Left lung (tissue), 10 donors: ENCODE results near the gene SLC35F6. TPM values are rescaled to one million over a fixed set of nuclear protein-coding genes. Genes with fewer than 3 reads are reported as not detected.

Experiments used
- ATAC-seq: fragments of 200-7000 bp; cut with Tn5 transposase; one replicate; pipeline ENCODE4 v1.9.1; 2020; ENCODE audit warnings: moderate library complexity
- DNase-seq, 4 donors: peaks; one replicate each; pipeline ENCODE4 v3.0.0-alpha.2; 2013 to 2020
- H3K27ac ChIP-seq, 2 donors: fragments of 200-600 bp; sonication (generic) in 1 of 2; one replicate each; pipeline versions ENCODE4 v1.5.0 to v1.8.0; 2020 to 2021
- H3K27me3 ChIP-seq, 2 donors: fragments of 200-600 bp; sonication (generic) in 1 of 2; one replicate each; pipeline versions ENCODE4 v1.5.0 to v1.8.0; 2020 to 2021
- H3K36me3 ChIP-seq, 2 donors: fragments of 200-600 bp; sonication (generic) in 1 of 2; one replicate each; pipeline versions ENCODE4 v1.5.0 to v1.8.0; 2020 to 2021
- H3K4me1 ChIP-seq, 2 donors: fragments of 200-600 bp; one replicate each; pipeline ENCODE4 v1.8.0; 2021
- H3K4me3 ChIP-seq, 2 donors: fragments of 200-600 bp; sonication (generic) in 1 of 2; one replicate each; pipeline versions ENCODE4 v1.5.0 to v1.8.0; 2020 to 2021; ENCODE audit warnings: mild to moderate bottlenecking in 1 of 2
- H3K9me3 ChIP-seq, 2 donors: fragments of 200-600 bp; sonication (generic) in 1 of 2; one replicate each; pipeline versions ENCODE4 v1.5.0 to v1.8.0; 2020 to 2021
- intact Hi-C, 2 donors: fragments of 100-400 bp; cut with DNase I; formaldehyde crosslinking; loops; one replicate each; pipeline versions ENCODE4 v1.11.2 to v1.14.2; 2022
- polyA plus RNA-seq, 6 donors: library from polyadenylated mRNA; unstranded; fragments of 120-200 nt; gene quantifications; one replicate each; pipeline ENCODE4 v1.2.1, GENCODE V29; 2013; ENCODE audit not compliant: insufficient read length in 6 of 6
- total RNA-seq, 2 donors: library from RNA; stranded (reverse); fragmentation: NEBNext Ultra II Directional; extraction: Animal tissue kit (Norgen Biotek cat#: 25700); gene quantifications; one replicate each; pipeline ENCODE4 v1.2.1, GENCODE V29; 2021
- TF ChIP-seq, protein P1 (sequence below), 2 donors: fragments of 200-600 bp; sonication (generic) in 1 of 2; IDR thresholded peaks; one replicate each; pipeline versions ENCODE4 v1.5.0 to v1.8.0; 2021; ENCODE audit warnings: antibody characterized with exemption in 2 of 2
- donor health status: DM: no; HTN: yes; CAD: no.
- donor health status: DM: no; HTN: no; CAD: no.

SLC35F6 gene
- total and polyA plus RNA-seq, 8 donors, result 10.0 to 62.1 (median 12.3) TPM

DNA sequence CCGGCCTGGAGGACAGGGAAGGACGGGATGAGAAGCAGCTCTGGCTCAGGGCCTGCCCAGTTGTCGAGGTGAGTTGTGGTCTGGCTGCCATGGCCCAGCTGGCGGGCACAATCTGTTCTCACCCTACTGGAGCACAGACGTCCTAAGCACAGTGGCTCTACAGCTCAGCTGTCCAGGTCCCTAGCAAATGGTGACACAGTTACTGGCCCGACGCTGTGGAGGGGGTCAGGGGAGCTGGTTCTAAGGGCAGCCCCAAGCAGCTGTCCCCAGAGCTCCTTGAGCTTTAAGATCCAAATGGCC, 38.6 kb upstream of the SLC35F6 start:
- peaks cover 23 to 32% of the 10 kb centered on the region in 2 donors for H3K4me1 ChIP-seq
- H3K4me3 ChIP-seq, result no peak overlapping the region
- TF ChIP-seq, protein P1, sequence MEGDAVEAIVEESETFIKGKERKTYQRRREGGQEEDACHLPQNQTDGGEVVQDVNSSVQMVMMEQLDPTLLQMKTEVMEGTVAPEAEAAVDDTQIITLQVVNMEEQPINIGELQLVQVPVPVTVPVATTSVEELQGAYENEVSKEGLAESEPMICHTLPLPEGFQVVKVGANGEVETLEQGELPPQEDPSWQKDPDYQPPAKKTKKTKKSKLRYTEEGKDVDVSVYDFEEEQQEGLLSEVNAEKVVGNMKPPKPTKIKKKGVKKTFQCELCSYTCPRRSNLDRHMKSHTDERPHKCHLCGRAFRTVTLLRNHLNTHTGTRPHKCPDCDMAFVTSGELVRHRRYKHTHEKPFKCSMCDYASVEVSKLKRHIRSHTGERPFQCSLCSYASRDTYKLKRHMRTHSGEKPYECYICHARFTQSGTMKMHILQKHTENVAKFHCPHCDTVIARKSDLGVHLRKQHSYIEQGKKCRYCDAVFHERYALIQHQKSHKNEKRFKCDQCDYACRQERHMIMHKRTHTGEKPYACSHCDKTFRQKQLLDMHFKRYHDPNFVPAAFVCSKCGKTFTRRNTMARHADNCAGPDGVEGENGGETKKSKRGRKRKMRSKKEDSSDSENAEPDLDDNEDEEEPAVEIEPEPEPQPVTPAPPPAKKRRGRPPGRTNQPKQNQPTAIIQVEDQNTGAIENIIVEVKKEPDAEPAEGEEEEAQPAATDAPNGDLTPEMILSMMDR (IDR thresholded peaks at IDR 0.05), result no peak
- peaks cover 5 to 25% of the 10 kb centered on the region in 2 donors for H3K27me3 ChIP-seq
- ATAC-seq (no peak), DNase-seq (no peak)
- intact Hi-C loops, result no loop called here
- H3K27ac ChIP-seq, result no peak overlapping the region
- no peaks in the 10 kb centered on the region for H3K9me3 ChIP-seq
- no peaks in the 10 kb centered on the region for H3K36me3 ChIP-seq

DNA sequence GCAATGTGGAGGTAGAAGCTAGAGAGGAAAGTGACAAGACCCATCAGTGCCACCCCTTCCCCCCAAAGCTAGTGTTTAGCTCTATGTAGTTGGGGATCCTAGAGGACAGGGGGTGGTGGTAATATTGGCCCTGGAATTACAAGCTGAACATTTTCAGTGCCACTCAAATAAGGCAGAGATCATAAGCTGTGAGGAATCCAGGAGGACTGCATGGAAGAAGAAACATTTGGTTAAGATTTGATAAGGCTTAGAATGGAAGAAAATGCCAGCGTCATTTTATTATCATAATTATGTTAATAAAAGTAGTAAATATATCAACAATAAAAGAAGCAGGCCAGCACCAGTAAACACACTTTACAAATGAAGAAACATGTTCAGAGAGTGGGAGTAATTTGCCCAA, 37.9 kb upstream of the SLC35F6 start:
- H3K4me3 ChIP-seq, result no peak overlapping the region
- H3K9me3 ChIP-seq, result no peaks in the 10 kb centered on the region
- ATAC-seq (no peak), DNase-seq (no peak)
- intact Hi-C loops, result no loop called here
- H3K36me3 ChIP-seq, result no peaks in the 10 kb centered on the region
- H3K27ac ChIP-seq, result no peak overlapping the region
- peaks cover 5 to 29% of the 10 kb centered on the region in 2 donors for H3K27me3 ChIP-seq
- H3K4me1 ChIP-seq, result peaks cover 15 to 24% of the 10 kb centered on the region in 2 donors
- TF ChIP-seq, protein P1 (IDR thresholded peaks at IDR 0.05), result no peak

DNA sequence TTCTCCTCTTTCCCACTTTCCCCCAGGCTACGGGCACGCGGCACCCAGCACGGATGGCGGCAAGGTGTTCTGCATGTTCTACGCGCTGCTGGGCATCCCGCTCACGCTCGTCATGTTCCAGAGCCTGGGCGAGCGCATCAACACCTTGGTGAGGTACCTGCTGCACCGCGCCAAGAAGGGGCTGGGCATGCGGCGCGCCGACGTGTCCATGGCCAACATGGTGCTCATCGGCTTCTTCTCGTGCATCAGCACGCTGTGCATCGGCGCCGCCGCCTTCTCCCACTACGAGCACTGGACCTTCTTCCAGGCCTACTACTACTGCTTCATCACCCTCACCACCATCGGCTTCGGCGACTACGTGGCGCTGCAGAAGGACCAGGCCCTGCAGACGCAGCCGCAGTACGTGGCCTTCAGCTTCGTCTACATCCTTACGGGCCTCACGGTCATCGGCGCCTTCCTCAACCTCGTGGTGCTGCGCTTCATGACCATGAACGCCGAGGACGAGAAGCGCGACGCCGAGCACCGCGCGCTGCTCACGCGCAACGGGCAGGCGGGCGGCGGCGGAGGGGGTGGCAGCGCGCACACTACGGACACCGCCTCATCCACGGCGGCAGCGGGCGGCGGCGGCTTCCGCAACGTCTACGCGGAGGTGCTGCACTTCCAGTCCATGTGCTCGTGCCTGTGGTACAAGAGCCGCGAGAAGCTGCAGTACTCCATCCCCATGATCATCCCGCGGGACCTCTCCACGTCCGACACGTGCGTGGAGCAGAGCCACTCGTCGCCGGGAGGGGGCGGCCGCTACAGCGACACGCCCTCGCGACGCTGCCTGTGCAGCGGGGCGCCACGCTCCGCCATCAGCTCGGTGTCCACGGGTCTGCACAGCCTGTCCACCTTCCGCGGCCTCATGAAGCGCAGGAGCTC, 36.2 kb upstream of the SLC35F6 start:
- TF ChIP-seq, protein P1 (IDR thresholded peaks at IDR 0.05), result peak in 1 of 2 donors; percentile 19
- no peak overlapping the region for H3K4me3 ChIP-seq
- no peaks in the 10 kb centered on the region for H3K9me3 ChIP-seq
- no peaks in the 10 kb centered on the region for H3K36me3 ChIP-seq
- peaks cover 8 to 12% of the 10 kb centered on the region in 2 donors for H3K4me1 ChIP-seq
- no peak for ATAC-seq
- peaks cover 5 to 29% of the 10 kb centered on the region in 2 donors for H3K27me3 ChIP-seq
- DNase-seq, result no peak
- H3K27ac ChIP-seq, result no peak overlapping the region
- intact Hi-C loops, result no loop called here

DNA sequence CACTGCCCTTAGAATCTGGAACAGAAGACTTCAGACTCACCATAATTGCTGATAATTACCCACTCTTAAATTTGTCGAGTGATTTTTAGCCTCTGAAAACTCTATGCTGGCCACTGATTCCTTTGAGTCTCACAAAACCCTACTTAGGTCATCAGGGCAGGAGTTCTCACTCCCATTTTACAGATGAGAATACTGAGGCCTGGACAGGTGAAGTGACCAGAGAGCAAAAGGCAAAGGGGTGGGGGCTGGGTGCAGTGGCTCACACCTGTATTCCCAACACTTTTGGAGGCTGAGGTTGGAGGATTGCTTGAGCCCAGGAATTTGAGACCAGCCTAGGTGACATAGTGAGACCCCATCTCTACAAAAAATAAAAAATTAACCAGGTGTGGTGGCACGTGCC, 34.8 kb upstream of the SLC35F6 start:
- peaks cover 2% of the 10 kb centered on the region in 2 donors for H3K4me1 ChIP-seq
- H3K36me3 ChIP-seq, result no peaks in the 10 kb centered on the region
- no peaks in the 10 kb centered on the region for H3K9me3 ChIP-seq
- no peak overlapping the region for H3K27ac ChIP-seq
- TF ChIP-seq, protein P1 (IDR thresholded peaks at IDR 0.05), result no peak
- H3K27me3 ChIP-seq, result peaks cover 5 to 29% of the 10 kb centered on the region in 2 donors
- ATAC-seq, result no peak
- DNase-seq, result no peak
- intact Hi-C loops, result no loop called here
- no peak overlapping the region for H3K4me3 ChIP-seq

DNA sequence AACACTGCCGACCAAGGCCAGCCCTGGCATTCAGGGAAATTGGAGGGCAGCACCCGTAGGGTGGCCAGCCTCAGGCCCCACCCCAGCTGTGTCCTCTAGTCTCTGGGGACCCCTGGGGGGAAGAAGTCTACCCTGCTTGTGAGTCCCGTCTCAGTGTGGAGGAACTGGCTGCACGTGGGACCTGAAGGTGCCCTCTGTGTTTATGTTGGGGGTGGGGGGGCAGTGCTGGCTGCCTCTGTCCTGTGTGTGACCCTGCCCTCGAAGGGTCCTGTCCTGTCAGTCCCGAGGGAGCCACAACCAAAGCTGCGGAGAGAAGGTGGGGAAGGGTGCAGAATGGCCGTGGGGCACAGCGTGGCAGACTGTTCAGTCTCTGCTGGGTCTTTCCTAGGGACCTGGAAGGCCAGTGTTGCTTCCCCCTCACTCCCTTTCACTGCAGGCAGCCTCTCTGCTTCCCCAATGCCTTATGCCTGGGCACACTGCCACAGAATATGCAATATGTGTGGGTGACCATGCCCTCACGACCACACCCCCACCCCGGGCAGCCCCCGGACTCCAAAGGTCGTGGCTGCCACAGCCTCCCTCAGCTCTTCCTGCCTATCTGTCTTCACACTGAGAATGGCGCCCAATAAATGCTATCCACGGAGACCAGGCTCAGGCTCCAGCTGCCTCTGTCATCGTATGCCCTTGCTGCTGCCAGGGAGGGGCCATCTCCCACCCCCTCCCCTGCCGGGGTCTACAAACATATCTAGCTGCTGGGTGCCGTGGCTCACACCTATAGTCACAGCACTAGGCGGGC, 33.3 kb upstream of the SLC35F6 start:
- H3K27ac ChIP-seq, result no peak overlapping the region
- TF ChIP-seq, protein P1 (IDR thresholded peaks at IDR 0.05), result no peak
- ATAC-seq (no peak), DNase-seq (no peak)
- H3K36me3 ChIP-seq, result no peaks in the 10 kb centered on the region
- no peak overlapping the region for H3K4me3 ChIP-seq
- peaks cover 5 to 29% of the 10 kb centered on the region in 2 donors for H3K27me3 ChIP-seq
- intact Hi-C loops, result no loop called here
- no peaks in the 10 kb centered on the region for H3K4me1 ChIP-seq
- H3K9me3 ChIP-seq, result no peaks in the 10 kb centered on the region
